GM23338 (cell line): ENCODE results near the gene NTRK3. TPM values are rescaled to one million over a fixed set of nuclear protein-coding genes. Genes with fewer than 3 reads are reported as not detected.

ENCODE experiments used
- ATAC-seq: fragments of 200-7000 bp; cut with Tn5 transposase; 3 replicates; pipeline ENCODE4 v1.9.1; 2020
- DNase-seq: peaks from one replicate; pipeline ENCODE4 v3.0.0-alpha.2; 2015; ENCODE audit warnings: low spot score
- H2AFZ ChIP-seq: fragments of 200-600 bp; sonication (generic); 2 replicates; pipeline ENCODE4 v1.8.0; 2016; ENCODE audit warnings: antibody characterized with exemption, mild to moderate bottlenecking, moderate library complexity
- H3F3A ChIP-seq: fragments of 200-600 bp; sonication (generic); replicated peaks from 2 replicates; pipeline ENCODE4 v1.8.0; 2017; ENCODE audit warnings: antibody characterized with exemption, mixed run types, low read depth
- H3K27ac ChIP-seq: fragments of 200-600 bp; sonication (generic); 2 replicates; pipeline ENCODE4 v1.6.1; 2016; ENCODE audit warnings: low read depth
- H3K27me3 ChIP-seq: fragments of 200-600 bp; sonication (generic); 2 replicates; pipeline ENCODE4 v1.8.0; 2016; ENCODE audit warnings: mild to moderate bottlenecking, mixed run types, moderate library complexity; ENCODE audit not compliant: insufficient read depth
- H3K36me3 ChIP-seq: fragments of 200-600 bp; sonication (generic); 2 replicates; pipeline ENCODE4 v1.8.0; 2016; ENCODE audit warnings: mild to moderate bottlenecking; ENCODE audit not compliant: insufficient read depth
- H3K4me1 ChIP-seq: fragments of 200-600 bp; sonication (generic); 2 replicates; pipeline ENCODE4 v1.8.0; 2016; ENCODE audit warnings: mild to moderate bottlenecking, moderate library complexity; ENCODE audit not compliant: insufficient read depth
- H3K4me2 ChIP-seq: fragments of 200-600 bp; sonication (generic); 2 replicates; pipeline ENCODE4 v1.7.1; 2017; ENCODE audit warnings: mixed run types
- H3K4me3 ChIP-seq: fragments of 200-600 bp; sonication (generic); 2 replicates; pipeline ENCODE4 v1.6.1; 2016; ENCODE audit warnings: mixed run types
- H3K79me2 ChIP-seq: fragments of 200-600 bp; sonication (generic); replicated peaks from 2 replicates; pipeline ENCODE4 v1.8.0; 2017; ENCODE audit warnings: mild to moderate bottlenecking; ENCODE audit not compliant: insufficient read depth
- H3K9me2 ChIP-seq: fragments of 200-600 bp; sonication (generic); 2 replicates; pipeline ENCODE4 v1.8.0; 2017; ENCODE audit not compliant: insufficient read depth
- H4K20me1 ChIP-seq: fragments of 200-600 bp; sonication (generic); replicated peaks from 2 replicates; pipeline ENCODE4 v1.8.0; 2017; ENCODE audit warnings: mild to moderate bottlenecking; ENCODE audit not compliant: insufficient read depth
- H3K27ac Mint-ChIP-seq: 2 replicates; pipeline ENCODE4 v1.8.0; 2020; ENCODE audit warnings: inconsistent platforms, mild to moderate bottlenecking, moderate library complexity, mixed read lengths
- H3K27me3 Mint-ChIP-seq: 3 replicates; pipeline ENCODE4 v1.8.0; 2022; ENCODE audit warnings: low read depth, mild to moderate bottlenecking, moderate library complexity, mixed read lengths, inconsistent platforms; ENCODE audit not compliant: insufficient read depth, poor library complexity
- H3K36me3 Mint-ChIP-seq: 3 replicates; pipeline ENCODE4 v1.8.0; 2021; ENCODE audit warnings: low read depth, mild to moderate bottlenecking, inconsistent platforms, moderate library complexity, mixed read lengths
- H3K4me1 Mint-ChIP-seq: 3 replicates; pipeline ENCODE4 v1.8.0; 2020; ENCODE audit warnings: mild to moderate bottlenecking, inconsistent platforms, mixed read lengths
- H3K4me3 Mint-ChIP-seq: 3 replicates; pipeline ENCODE4 v1.8.0; 2021; ENCODE audit warnings: moderate library complexity, mild to moderate bottlenecking, inconsistent platforms, mixed read lengths
- H3K9me3 Mint-ChIP-seq: 3 replicates; pipeline ENCODE4 v1.8.0; 2020; ENCODE audit warnings: moderate library complexity, mild to moderate bottlenecking, inconsistent platforms, mixed read lengths
- CREB1 ChIP-seq: fragments of 250-450 bp; sonication (Bioruptor Pico); IDR thresholded peaks from 2 replicates; pipeline ENCODE4 v1.5.0; 2020; ENCODE audit warnings: low read depth, mild to moderate bottlenecking, moderate library complexity
- EZH2 ChIP-seq: fragments of 200-600 bp; sonication (generic); IDR thresholded peaks from one replicate; pipeline ENCODE4 v1.8.0; 2017; ENCODE audit warnings: antibody characterized with exemption, mild to moderate bottlenecking, low read depth; ENCODE audit not compliant: unreplicated experiment
- EZH2phosphoT487 ChIP-seq: fragments of 200-600 bp; sonication (generic); IDR thresholded peaks from one replicate; pipeline ENCODE4 v1.8.1; 2018; ENCODE audit warnings: antibody characterized with exemption; ENCODE audit not compliant: unreplicated experiment
- JUNB ChIP-seq: IDR thresholded peaks from one replicate; pipeline ENCODE4 v1.6.1; 2016; ENCODE audit warnings: antibody characterized with exemption; ENCODE audit not compliant: unreplicated experiment
- NANOG ChIP-seq: IDR thresholded peaks from 2 replicates; pipeline ENCODE4 v1.6.1; 2016; ENCODE audit warnings: antibody characterized with exemption, borderline replicate concordance
- POLR2AphosphoS5 ChIP-seq: IDR thresholded peaks from 2 replicates; pipeline ENCODE4 v1.6.1; 2016; ENCODE audit warnings: antibody characterized with exemption, low read depth
- STAT1 ChIP-seq: IDR thresholded peaks from one replicate; pipeline ENCODE4 v1.6.1; 2016; ENCODE audit warnings: antibody characterized with exemption; ENCODE audit not compliant: unreplicated experiment
- ZNF114 ChIP-seq: fragments of 250-450 bp; sonication (Bioruptor Pico); IDR thresholded peaks from 2 replicates; pipeline ENCODE4 v1.5.0; 2020; ENCODE audit warnings: mild to moderate bottlenecking, moderate library complexity
- ZNF331 ChIP-seq: fragments of 250-450 bp; sonication (Bioruptor Pico); IDR thresholded peaks from 2 replicates; pipeline ENCODE4 v1.5.0; 2020; ENCODE audit warnings: low read depth, mild to moderate bottlenecking, moderate library complexity
- polyA plus RNA-seq: library from polyadenylated mRNA; unstranded; fragments of >200 nt; fragmentation: Nextera tagmentation; extraction: Ambion mirVana; gene quantifications from 2 replicates; pipeline ENCODE4 v1.2.1, GENCODE V29; 2016
- total RNA-seq: library from RNA; depleted of rRNA; stranded (reverse); fragments of >200 nt; shearing (Covaris generic); gene quantifications from 2 replicates; pipeline ENCODE4 v1.2.3, GENCODE V29; 2014
- TF ChIP-seq, protein P1 (sequence below): IDR thresholded peaks from one replicate; pipeline ENCODE4 v1.6.1; 2018; ENCODE audit warnings: antibody characterized with exemption; ENCODE audit not compliant: unreplicated experiment
- TF ChIP-seq, protein P2 (sequence below), 2 experiments: fragments of 200-600 bp in 1 of 2; sonication (generic) in 1 of 2; conservative IDR thresholded peaks; 2 replicates each; pipeline versions ENCODE4 v1.5.1 to v1.6.1; 2016 to 2017; ENCODE audit warnings: antibody characterized with exemption in 2 of 2, low read depth in 2 of 2, mild to moderate bottlenecking in 2 of 2, moderate library complexity in 1 of 2
- TF ChIP-seq, protein P3 (sequence below): fragments of 250-450 bp; sonication (Bioruptor Pico); IDR thresholded peaks from 2 replicates; pipeline ENCODE4 v1.5.0; 2020; ENCODE audit warnings: mild to moderate bottlenecking, moderate library complexity
- TF ChIP-seq, protein P4 (sequence below): IDR thresholded peaks from 2 replicates; pipeline ENCODE4 v1.6.1; 2016; ENCODE audit warnings: antibody characterized with exemption

Gene NTRK3
- total and polyA plus RNA-seq, 2 experiments from 2014 or later: 3.1 to 5.3 TPM

DNA sequence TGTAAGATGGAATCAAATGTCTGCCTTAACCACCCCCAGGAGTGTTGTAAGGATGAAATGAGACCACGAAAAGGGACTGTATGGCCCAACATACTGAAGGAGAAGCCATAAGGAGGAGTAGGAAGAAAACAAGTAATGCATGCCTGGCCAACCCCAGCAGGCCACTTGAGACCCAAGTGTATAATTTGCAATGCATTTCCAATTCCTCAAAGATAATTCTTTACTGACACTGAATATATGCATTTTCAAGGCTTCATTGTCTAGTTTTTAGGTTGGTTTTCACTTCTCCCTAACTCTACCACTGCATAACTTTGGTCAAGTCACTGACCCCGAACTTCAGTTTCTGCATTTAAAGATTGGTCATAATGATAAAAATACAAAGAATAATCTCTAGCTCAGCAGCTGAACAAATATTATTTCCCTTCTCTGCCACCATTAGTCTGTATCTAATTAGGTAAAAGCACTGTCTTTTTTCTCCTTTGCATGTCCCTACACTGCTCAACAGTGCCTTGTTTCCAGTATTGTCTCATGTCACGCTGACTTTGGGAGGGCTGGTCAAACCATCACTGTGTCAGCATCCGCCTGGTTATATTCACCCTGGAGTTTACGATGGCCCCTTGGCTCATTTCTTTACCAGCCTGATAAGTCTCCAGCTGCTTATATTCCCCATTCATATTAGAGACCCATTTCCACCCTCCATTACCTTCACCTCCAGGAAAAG lies 378.6 kb downstream of the NTRK3 start:
- H3K36me3 ChIP-seq: no peaks in the 10 kb centered on the region
- DNase-seq: no peak
- H4K20me1 ChIP-seq: no peaks in the 10 kb centered on the region
- no peaks in the 10 kb centered on the region for H3K79me2 ChIP-seq
- ATAC-seq: no peak
- peaks cover 7% of the 10 kb centered on the region for H3K27me3 Mint-ChIP-seq
- no peaks in the 10 kb centered on the region for H3K4me1 ChIP-seq
- H3K27ac Mint-ChIP-seq: no peak overlapping the region
- H3K36me3 Mint-ChIP-seq: no peaks in the 10 kb centered on the region
- no peaks in the 10 kb centered on the region for H3K9me3 Mint-ChIP-seq
- no peak overlapping the region for H2AFZ ChIP-seq
- no peaks in the 10 kb centered on the region for H3F3A ChIP-seq
- no peaks in the 10 kb centered on the region for H3K27me3 ChIP-seq
- 0 out of 2 replicates have a peak, but pooled peaks cover 5% of the 10 kb centered on the region for H3K9me2 ChIP-seq
- H3K4me1 Mint-ChIP-seq: peaks cover 4% of the 10 kb centered on the region; the same call in 1 of the 3 replicates
- H3K4me2 ChIP-seq: no peak overlapping the region
- H3K4me3 Mint-ChIP-seq: no peak overlapping the region
- no peak for TF ChIP-seq CREB1 (CRISPR knock-in tag)
- TF ChIP-seq, protein P1, sequence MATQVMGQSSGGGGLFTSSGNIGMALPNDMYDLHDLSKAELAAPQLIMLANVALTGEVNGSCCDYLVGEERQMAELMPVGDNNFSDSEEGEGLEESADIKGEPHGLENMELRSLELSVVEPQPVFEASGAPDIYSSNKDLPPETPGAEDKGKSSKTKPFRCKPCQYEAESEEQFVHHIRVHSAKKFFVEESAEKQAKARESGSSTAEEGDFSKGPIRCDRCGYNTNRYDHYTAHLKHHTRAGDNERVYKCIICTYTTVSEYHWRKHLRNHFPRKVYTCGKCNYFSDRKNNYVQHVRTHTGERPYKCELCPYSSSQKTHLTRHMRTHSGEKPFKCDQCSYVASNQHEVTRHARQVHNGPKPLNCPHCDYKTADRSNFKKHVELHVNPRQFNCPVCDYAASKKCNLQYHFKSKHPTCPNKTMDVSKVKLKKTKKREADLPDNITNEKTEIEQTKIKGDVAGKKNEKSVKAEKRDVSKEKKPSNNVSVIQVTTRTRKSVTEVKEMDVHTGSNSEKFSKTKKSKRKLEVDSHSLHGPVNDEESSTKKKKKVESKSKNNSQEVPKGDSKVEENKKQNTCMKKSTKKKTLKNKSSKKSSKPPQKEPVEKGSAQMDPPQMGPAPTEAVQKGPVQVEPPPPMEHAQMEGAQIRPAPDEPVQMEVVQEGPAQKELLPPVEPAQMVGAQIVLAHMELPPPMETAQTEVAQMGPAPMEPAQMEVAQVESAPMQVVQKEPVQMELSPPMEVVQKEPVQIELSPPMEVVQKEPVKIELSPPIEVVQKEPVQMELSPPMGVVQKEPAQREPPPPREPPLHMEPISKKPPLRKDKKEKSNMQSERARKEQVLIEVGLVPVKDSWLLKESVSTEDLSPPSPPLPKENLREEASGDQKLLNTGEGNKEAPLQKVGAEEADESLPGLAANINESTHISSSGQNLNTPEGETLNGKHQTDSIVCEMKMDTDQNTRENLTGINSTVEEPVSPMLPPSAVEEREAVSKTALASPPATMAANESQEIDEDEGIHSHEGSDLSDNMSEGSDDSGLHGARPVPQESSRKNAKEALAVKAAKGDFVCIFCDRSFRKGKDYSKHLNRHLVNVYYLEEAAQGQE: no peak
- TF ChIP-seq NANOG: no peak
- no peak for TF ChIP-seq STAT1
- TF ChIP-seq, protein P2, sequence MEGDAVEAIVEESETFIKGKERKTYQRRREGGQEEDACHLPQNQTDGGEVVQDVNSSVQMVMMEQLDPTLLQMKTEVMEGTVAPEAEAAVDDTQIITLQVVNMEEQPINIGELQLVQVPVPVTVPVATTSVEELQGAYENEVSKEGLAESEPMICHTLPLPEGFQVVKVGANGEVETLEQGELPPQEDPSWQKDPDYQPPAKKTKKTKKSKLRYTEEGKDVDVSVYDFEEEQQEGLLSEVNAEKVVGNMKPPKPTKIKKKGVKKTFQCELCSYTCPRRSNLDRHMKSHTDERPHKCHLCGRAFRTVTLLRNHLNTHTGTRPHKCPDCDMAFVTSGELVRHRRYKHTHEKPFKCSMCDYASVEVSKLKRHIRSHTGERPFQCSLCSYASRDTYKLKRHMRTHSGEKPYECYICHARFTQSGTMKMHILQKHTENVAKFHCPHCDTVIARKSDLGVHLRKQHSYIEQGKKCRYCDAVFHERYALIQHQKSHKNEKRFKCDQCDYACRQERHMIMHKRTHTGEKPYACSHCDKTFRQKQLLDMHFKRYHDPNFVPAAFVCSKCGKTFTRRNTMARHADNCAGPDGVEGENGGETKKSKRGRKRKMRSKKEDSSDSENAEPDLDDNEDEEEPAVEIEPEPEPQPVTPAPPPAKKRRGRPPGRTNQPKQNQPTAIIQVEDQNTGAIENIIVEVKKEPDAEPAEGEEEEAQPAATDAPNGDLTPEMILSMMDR (conservative IDR thresholded peaks at IDR 0.05; ENCODE audit: low read depth in 2 of 2): no peak
- TF ChIP-seq ZNF331: no peak
- TF ChIP-seq EZH2phosphoT487: no peak
- TF ChIP-seq JUNB: no peak
- TF ChIP-seq, protein P3, sequence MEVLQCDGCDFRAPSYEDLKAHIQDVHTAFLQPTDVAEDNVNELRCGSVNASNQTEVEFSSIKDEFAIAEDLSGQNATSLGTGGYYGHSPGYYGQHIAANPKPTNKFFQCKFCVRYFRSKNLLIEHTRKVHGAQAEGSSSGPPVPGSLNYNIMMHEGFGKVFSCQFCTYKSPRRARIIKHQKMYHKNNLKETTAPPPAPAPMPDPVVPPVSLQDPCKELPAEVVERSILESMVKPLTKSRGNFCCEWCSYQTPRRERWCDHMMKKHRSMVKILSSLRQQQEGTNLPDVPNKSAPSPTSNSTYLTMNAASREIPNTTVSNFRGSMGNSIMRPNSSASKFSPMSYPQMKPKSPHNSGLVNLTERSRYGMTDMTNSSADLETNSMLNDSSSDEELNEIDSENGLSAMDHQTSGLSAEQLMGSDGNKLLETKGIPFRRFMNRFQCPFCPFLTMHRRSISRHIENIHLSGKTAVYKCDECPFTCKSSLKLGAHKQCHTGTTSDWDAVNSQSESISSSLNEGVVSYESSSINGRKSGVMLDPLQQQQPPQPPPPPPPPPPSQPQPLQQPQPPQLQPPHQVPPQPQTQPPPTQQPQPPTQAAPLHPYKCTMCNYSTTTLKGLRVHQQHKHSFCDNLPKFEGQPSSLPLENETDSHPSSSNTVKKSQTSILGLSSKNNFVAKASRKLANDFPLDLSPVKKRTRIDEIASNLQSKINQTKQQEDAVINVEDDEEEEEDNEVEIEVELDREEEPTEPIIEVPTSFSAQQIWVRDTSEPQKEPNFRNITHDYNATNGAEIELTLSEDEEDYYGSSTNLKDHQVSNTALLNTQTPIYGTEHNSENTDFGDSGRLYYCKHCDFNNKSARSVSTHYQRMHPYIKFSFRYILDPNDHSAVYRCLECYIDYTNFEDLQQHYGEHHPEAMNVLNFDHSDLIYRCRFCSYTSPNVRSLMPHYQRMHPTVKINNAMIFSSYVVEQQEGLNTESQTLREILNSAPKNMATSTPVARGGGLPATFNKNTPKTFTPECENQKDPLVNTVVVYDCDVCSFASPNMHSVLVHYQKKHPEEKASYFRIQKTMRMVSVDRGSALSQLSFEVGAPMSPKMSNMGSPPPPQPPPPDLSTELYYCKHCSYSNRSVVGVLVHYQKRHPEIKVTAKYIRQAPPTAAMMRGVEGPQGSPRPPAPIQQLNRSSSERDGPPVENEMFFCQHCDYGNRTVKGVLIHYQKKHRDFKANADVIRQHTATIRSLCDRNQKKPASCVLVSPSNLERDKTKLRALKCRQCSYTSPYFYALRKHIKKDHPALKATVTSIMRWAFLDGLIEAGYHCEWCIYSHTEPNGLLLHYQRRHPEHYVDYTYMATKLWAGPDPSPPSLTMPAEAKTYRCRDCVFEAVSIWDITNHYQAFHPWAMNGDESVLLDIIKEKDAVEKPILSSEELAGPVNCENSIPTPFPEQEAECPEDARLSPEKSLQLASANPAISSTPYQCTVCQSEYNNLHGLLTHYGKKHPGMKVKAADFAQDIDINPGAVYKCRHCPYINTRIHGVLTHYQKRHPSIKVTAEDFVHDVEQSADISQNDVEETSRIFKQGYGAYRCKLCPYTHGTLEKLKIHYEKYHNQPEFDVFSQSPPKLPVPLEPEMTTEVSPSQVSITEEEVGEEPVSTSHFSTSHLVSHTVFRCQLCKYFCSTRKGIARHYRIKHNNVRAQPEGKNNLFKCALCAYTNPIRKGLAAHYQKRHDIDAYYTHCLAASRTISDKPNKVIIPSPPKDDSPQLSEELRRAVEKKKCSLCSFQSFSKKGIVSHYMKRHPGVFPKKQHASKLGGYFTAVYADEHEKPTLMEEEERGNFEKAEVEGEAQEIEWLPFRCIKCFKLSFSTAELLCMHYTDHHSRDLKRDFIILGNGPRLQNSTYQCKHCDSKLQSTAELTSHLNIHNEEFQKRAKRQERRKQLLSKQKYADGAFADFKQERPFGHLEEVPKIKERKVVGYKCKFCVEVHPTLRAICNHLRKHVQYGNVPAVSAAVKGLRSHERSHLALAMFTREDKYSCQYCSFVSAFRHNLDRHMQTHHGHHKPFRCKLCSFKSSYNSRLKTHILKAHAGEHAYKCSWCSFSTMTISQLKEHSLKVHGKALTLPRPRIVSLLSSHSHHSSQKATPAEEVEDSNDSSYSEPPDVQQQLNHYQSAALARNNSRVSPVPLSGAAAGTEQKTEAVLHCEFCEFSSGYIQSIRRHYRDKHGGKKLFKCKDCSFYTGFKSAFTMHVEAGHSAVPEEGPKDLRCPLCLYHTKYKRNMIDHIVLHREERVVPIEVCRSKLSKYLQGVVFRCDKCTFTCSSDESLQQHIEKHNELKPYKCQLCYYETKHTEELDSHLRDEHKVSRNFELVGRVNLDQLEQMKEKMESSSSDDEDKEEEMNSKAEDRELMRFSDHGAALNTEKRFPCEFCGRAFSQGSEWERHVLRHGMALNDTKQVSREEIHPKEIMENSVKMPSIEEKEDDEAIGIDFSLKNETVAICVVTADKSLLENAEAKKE: no peak
- TF ChIP-seq POLR2AphosphoS5: no peak
- TF ChIP-seq, protein P4, sequence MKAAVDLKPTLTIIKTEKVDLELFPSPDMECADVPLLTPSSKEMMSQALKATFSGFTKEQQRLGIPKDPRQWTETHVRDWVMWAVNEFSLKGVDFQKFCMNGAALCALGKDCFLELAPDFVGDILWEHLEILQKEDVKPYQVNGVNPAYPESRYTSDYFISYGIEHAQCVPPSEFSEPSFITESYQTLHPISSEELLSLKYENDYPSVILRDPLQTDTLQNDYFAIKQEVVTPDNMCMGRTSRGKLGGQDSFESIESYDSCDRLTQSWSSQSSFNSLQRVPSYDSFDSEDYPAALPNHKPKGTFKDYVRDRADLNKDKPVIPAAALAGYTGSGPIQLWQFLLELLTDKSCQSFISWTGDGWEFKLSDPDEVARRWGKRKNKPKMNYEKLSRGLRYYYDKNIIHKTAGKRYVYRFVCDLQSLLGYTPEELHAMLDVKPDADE: no peak
- no peak for TF ChIP-seq EZH2
- no peak for TF ChIP-seq ZNF114 (CRISPR knock-in tag)
- no peak overlapping the region for H3K27ac ChIP-seq
- no peak overlapping the region for H3K4me3 ChIP-seq
